Activated CD8-positive, alpha-beta memory T cell treated with anti-CD3 and anti-CD28 coated beads, Interleukin-2, amount 50 U/mL, for 48 hours (primary cell): ENCODE data around the gene PCDHGA1.
"Not testable (repeated sequence)": the region's sequence is repeated elsewhere in the genome, so short reads cannot be mapped to it uniquely, and the experiment has no call there.

Source experiments
- DNase-seq: peaks from one replicate; pipeline ENCODE4 v3.0.0-alpha.2; 2020

The PCDHGA1 gene

GRCh38 chr5:141330299-141331080 is at the start of gene PCDHGA1:
TSS of gene PCDHGA1 (plus strand) at chr5:141330514.
- DNase-seq = no peak

DNA sequence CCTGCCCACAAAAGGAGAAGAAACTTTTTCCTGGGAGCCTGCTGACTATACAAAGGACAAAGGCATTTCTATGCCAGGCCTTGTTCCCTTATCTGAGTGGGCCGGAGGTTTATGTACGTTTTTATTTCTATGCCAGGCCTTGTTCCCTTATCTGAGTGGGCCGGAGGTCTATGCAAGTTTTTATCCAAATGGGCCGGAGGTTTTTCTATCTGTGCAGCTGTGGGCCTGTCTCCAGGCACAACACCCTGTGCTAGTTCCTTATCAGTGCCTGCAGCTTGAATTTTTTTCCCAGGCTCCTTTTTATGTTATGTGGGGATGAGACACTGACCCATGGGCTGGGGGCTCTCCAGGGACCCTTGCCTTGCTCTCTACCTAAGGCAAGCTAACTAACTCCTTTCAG is 31.9 kb upstream of the PCDHGA1 start:
- no peak for DNase-seq

GRCh38 chr5:141303756-141304155 is 26.6 kb upstream of the PCDHGA1 start, which contains the start of gene SLC25A2:
TSS of gene SLC25A2 (minus strand) at chr5:141304049. CDS start at chr5:141303865, 184 bp downstream.
- DNase-seq = no peak

DNA sequence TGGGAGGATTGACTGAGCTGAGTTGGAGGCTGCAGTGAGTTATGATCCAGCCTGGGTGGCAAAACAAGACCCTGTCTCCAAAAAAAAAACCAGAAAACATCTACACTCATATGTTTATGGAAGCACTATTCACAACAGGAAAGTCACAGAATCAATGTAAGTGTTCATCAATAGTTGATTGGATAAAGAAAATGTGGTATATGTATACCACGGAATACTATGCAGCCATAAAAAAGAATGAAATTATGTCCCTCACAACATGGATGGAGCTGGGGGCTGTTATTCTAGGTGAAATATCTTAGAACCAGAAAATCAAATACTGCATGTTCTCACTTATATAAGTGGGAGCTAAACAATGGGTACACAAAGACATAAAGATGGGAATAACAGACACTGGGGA is 23.7 kb upstream of the PCDHGA1 start:
- no peak for DNase-seq

GRCh38 chr5:141313711-141314110 is 16.6 kb upstream of the PCDHGA1 start:
- DNase-seq = no peak

DNA sequence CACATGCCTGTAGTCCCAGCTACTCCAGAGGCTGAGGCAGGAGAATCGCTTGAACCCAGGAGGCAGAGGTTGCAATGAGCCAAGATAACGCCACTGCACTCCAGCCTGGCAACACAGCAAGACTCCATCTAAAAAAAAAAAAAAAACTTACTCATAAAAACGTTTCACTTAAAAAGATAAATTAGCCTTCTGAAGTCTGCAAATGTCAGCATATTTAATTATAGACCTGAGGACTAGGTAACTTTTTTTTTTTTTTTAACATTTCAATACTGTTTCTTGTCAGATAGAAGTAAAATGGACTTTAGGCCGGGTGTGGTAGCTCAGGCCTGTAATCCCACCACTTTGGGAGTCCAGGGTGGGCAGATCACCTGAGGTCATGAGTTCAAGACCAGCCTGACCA is 13.4 kb upstream of the PCDHGA1 start:
- DNase-seq = not testable (repeated sequence)

DNA sequence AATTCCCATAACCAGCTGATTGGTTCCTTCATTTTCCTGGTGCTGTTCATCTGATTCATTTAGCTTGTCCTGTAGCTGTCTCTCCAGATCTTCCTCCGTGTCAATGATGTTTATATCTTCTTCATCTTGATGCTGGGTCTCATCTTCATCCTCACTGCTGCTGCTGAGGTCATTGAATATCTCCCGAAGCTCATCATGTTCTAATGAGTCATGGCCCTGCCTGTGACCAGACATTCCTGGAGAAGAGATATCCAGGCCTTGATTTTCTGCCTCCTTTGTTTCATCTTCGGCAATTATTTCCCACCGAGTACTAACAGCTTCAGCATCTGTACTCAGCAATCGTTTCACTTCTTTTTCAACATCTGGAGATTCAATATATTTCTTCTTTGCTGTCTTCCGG is 11.1 kb upstream of the PCDHGA1 start:
- DNase-seq = no peak

DNA sequence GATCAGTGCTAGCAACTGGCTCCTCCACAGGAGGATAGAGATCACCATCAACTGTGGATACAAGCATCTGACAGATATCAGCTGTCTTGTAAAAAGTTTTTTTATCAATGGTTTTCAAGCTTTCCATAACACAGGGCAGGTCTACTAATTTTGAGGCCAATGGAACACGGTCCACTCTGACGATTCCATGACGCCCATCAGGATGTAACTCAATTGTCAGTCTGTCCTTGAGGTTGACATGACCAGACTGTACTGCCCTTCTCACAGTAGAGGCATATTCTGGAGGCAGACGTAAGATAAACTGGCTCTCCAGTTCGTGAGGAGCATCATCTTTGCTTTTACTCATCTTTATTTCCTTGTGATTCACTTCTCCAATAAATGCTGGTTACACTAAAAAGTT is 10.6 kb upstream of the PCDHGA1 start:
- no peak for DNase-seq

DNA sequence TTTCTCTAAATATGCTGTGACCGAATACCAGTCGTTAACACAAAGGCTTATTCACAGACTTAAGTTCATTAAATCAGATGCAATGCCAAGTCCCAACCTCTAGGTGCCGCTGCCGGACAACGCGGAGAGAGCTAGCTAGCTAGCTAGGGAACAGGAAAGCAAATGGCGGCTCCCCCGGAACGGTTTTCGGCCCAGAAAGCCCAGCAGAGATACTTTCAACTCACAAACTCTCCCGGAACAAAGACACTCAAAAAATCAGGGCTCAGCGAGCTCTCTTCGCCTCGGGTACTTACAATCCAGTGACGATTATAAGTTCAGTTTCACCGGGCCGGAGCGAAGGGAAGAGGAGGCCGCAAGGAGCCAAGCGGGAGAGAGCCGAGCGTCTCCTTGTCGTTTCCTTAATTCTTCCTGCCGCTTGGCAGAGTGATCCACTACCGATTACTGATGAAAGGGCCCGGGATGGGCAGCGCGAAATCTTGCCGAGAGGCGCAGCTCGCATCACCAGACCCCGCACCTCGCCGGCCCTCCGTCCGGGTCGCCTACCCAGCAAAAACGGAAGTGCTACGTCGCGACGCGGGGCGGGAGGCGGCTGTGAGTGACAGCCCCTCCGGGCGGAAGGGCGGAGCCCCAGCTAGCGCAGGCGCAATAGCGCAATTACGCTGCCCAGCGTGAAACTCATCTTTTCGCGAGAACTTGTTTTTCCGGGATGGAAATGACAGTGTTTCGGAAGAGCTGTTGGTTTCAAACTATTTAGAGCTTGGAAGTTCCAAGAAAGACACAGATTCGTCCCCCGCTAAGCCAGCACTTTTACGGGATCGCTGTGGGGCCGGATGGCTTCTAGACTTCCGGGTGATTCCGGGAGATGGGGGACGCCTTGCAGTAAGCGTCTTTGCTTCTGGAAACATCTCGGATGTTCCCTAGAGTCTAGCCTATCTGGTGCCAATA is 9.8 kb upstream of the PCDHGA1 start, which contains the start of gene TAF7:
TSS of gene TAF7 (minus strand) at position 560 of the 945 bp plus-strand sequence. CDS start 740 bp downstream, outside the sequence.
- DNase-seq = peak; percentile 94

- DNase-seq = no peak
These were observed 8.1 kb upstream of the PCDHGA1 start for GRCh38 chr5:141322261-141322660.

- DNase-seq = peak; percentile 68
These were observed 4.0 kb upstream of the PCDHGA1 start for GRCh38 chr5:141326088-141326854.

DNA sequence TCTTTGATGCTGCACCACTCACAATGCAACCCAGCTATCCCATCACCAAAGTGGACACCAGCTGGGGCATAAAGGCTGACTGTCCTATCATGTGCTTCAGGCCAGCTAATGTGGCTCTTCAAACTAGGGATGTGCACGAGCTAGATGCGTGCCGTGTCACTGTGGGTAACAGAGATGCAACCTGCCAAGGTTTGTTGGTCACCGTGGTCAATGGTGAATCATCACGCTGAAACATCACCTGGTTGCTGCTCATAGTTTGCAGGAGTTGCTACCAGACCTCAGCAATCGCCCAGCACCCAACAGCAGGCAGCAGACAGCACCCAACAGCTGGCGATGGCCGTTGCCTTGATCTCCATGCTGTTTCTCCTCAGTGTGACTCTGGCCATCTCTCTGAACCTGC is 2.1 kb upstream of the PCDHGA1 start:
- DNase-seq = no peak

- DNase-seq = not testable (repeated sequence)
These were observed 2.3 kb downstream of the PCDHGA1 start for GRCh38 chr5:141332571-141332970.

DNA sequence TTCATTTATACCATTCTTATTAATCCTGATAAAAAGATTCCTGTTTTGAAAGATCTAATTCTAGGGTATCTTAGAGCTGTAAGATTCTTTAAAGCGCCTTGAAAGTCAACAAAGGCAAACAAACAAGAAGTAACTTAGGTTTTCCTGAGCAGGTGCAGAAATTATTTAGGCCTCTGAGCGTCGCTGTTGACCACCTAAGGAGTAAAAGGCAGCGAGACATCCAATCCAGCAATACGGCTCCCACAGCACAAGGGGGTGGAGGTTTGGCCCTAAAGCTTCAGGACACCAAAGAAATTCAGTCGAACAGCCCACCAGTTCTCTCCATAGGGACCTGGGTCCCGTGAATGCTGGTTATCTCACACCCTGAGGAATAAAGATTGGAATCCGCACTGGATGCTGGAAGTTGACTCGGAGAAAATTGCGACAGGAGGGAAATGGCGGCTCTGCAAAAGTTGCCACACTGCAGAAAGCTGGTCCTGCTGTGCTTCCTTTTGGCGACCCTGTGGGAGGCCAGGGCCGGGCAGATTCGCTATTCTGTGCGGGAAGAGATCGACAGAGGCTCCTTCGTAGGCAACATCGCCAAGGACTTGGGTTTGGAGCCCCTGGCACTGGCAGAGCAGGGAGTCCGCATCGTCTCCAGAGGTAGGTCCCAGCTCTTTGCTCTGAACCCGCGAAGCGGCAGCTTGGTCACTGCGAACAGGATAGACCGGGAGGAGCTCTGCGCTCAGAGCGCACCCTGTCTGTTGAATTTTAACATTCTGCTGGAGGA is 8.4 kb downstream of the PCDHGA1 start, which contains the start of gene PCDHGA2:
TSS of gene PCDHGA2 (plus strand) at position 223 of the 769 bp plus-strand sequence.
- no peak for DNase-seq

GRCh38 chr5:141340781-141341354 is 10.6 kb downstream of the PCDHGA1 start:
- DNase-seq = not testable (repeated sequence)

DNA sequence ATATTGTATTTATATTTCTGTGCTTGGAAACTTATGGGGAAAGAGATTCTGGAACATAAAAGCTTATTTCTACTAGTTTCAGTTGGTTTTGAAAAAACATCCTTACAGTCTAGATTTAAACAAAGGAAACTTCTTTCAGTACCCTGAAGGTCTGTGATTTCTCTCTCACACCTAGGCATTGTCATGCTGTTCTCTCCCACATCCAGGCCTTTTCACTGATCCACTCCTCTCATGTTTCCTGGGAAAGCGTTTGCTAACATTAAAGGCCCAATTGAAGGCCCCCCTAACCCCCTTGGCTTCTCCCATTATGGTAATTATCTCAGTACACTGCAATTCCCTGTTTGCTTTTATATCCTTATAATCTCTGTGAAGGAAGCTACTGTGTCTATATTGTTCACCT is 12.5 kb downstream of the PCDHGA1 start:
- DNase-seq = no peak

- DNase-seq = no peak
These were observed 13.1 kb downstream of the PCDHGA1 start, which contains the start of gene PCDHGA3 for GRCh38 chr5:141343242-141343952. TSS of gene PCDHGA3 (plus strand) at chr5:141343829. CDS start at chr5:141344034, 205 bp downstream.

- no peak for DNase-seq
These were observed 13.7 kb downstream of the PCDHGA1 start for GRCh38 chr5:141343953-141344463.

DNA sequence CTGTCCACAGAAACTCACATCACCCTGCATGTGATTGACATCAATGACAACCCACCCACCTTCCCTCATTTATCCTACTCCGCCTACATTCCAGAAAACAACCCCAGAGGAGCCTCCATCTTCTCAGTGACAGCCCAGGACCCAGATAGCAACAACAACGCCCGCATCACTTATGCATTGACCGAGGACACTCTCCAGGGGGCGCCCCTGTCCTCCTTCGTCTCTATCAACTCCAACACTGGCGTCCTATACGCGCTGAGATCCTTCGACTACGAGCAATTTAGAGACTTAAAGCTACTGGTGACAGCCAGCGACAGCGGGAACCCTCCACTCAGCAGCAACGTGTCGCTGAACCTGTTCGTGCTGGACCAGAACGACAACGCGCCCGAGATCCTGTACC is 15.0 kb downstream of the PCDHGA1 start:
- DNase-seq = no peak

DNA sequence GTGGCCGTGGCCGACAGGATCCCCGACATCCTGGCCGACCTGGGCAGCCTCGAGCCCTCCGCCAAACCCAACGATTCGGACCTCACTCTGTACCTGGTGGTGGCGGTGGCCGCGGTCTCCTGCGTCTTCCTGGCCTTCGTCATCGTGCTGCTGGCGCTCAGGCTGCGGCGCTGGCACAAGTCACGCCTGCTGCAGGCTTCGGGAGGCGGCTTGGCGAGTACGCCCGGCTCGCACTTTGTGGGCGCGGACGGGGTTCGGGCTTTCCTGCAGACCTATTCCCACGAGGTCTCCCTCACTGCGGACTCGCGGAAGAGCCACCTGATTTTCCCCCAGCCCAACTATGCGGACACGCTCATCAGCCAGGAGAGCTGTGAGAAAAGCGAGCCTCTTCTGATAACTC is 15.7 kb downstream of the PCDHGA1 start:
- DNase-seq = not testable (repeated sequence)
